ENCODE data around the gene CEP135. TPM values are rescaled to one million over a fixed set of nuclear protein-coding genes. Genes with fewer than 3 reads are reported as not detected.
"Not testable (repeated sequence)": the region's sequence is repeated elsewhere in the genome, so short reads cannot be mapped to it uniquely, and the experiment has no call there.

The CEP135 gene
- total and polyA plus RNA-seq, 9 donors: 4.3 to 11.5 (median 8.2) TPM

GRCh38 chr4:55965585-55965984, 16.8 kb downstream of the CEP135 start:
- H3K27ac ChIP-seq: no peak overlapping the region
- no peaks in the 10 kb centered on the region for H3K4me1 ChIP-seq (ENCODE audit: insufficient read depth)
- no peaks in the 10 kb centered on the region for H3K36me3 ChIP-seq
- H3K27me3 ChIP-seq: no peaks in the 10 kb centered on the region
- WGBS, 3 donors: 66 to 69% (median 69%) methylated on average over 4 of the region's 4 CpGs
- no peak overlapping the region for H3K4me3 ChIP-seq
- DNase-seq: no peak
- H3K9me3 ChIP-seq: no peaks in the 10 kb centered on the region
- intact Hi-C loops (cut with DNase I): no loop called here
- TF ChIP-seq POLR2A (IDR thresholded peaks at IDR 0.05): no peak
- TF ChIP-seq EP300 (IDR thresholded peaks at IDR 0.05): no peak
- TF ChIP-seq CTCF (IDR thresholded peaks at IDR 0.05): no peak

- 98 to 100% (median 99%) methylated on average over 5 of the region's 5 CpGs for WGBS, 3 donors
- H3K27ac ChIP-seq; DNase-seq; H3K36me3 ChIP-seq; H3K4me3 ChIP-seq; intact Hi-C loops (cut with DNase I); H3K9me3 ChIP-seq; H3K4me1 ChIP-seq (ENCODE audit: insufficient read depth); H3K27me3 ChIP-seq: not testable (repeated sequence)
Observed at GRCh38 chr4:55966324-55966723, 17.6 kb downstream of the CEP135 start.

GRCh38 chr4:55967376-55967775, 18.6 kb downstream of the CEP135 start:
- no peak for DNase-seq
- Histone ChIP-seq H3K4me3 (no peak overlapping the region), H3K27me3 (no peaks in the 10 kb centered on the region), H3K9me3 (no peaks in the 10 kb centered on the region), H3K27ac (no peak overlapping the region), H3K36me3 (no peaks in the 10 kb centered on the region), H3K4me1 (ENCODE audit: insufficient read depth) (no peaks in the 10 kb centered on the region)
- TF ChIP-seq CTCF (IDR thresholded peaks at IDR 0.05) (no peak), POLR2A (IDR thresholded peaks at IDR 0.05) (no peak), EP300 (IDR thresholded peaks at IDR 0.05) (no peak)
- 97 to 100% (median 98%) methylated on average over 1 of the region's 1 CpG for WGBS, 3 donors
- intact Hi-C loops (cut with DNase I): no loop called here

- no peaks in the 10 kb centered on the region for H3K4me1 ChIP-seq (ENCODE audit: insufficient read depth)
- H3K9me3 ChIP-seq: no peaks in the 10 kb centered on the region
- TF ChIP-seq CTCF (IDR thresholded peaks at IDR 0.05) (no peak), EP300 (IDR thresholded peaks at IDR 0.05) (no peak), POLR2A (IDR thresholded peaks at IDR 0.05) (no peak)
- no peaks in the 10 kb centered on the region for H3K27me3 ChIP-seq
- H3K36me3 ChIP-seq: no peaks in the 10 kb centered on the region
- H3K27ac ChIP-seq: no peak overlapping the region
- WGBS, 3 donors: 87 to 94% (median 92%) methylated on average over 2 of the region's 2 CpGs
- intact Hi-C loops (cut with DNase I): no loop called here
- H3K4me3 ChIP-seq: no peak overlapping the region
- no peak for DNase-seq
Observed at GRCh38 chr4:55973650-55974049, 24.9 kb downstream of the CEP135 start.

GRCh38 chr4:55977811-55978210, 29.1 kb downstream of the CEP135 start:
- no peaks in the 10 kb centered on the region for H3K4me1 ChIP-seq (ENCODE audit: insufficient read depth)
- 97 to 98% (median 98%) methylated on average over 4 of the region's 4 CpGs for WGBS, 3 donors
- no peak for DNase-seq
- H3K27me3 ChIP-seq: no peaks in the 10 kb centered on the region
- intact Hi-C loops (cut with DNase I): no loop called here
- TF ChIP-seq POLR2A (IDR thresholded peaks at IDR 0.05) (no peak), CTCF (IDR thresholded peaks at IDR 0.05) (no peak), EP300 (IDR thresholded peaks at IDR 0.05) (no peak)
- no peaks in the 10 kb centered on the region for H3K9me3 ChIP-seq
- no peaks in the 10 kb centered on the region for H3K36me3 ChIP-seq
- H3K4me3 ChIP-seq: no peak overlapping the region
- H3K27ac ChIP-seq: no peak overlapping the region

Measured in ovary (tissue), 9 donors.